SU-DHL-6 (cell line): Measurements from ENCODE around the gene P3H2.

ENCODE experiments used
- EZH2phosphoT487 ChIP-seq: fragments of 200-600 bp; sonication (generic), shearing (Covaris generic); conservative IDR thresholded peaks from 2 replicates; pipeline ENCODE4 v1.6.1; 2018; ENCODE audit warnings: mild to moderate bottlenecking, antibody characterized with exemption, low read length, moderate library complexity, mixed read lengths
- TF ChIP-seq, protein P1 (sequence below): fragments of 200-600 bp; sonication (generic); IDR thresholded peaks from one replicate; pipeline ENCODE4 v1.5.1; 2017; ENCODE audit warnings: antibody characterized with exemption, mild to moderate bottlenecking, low read length, moderate library complexity; ENCODE audit not compliant: insufficient read depth, poor library complexity, severe bottlenecking

GRCh38 chr3:190065204-190065603, 55.5 kb downstream of the P3H2 start:
- TF ChIP-seq, protein P1, sequence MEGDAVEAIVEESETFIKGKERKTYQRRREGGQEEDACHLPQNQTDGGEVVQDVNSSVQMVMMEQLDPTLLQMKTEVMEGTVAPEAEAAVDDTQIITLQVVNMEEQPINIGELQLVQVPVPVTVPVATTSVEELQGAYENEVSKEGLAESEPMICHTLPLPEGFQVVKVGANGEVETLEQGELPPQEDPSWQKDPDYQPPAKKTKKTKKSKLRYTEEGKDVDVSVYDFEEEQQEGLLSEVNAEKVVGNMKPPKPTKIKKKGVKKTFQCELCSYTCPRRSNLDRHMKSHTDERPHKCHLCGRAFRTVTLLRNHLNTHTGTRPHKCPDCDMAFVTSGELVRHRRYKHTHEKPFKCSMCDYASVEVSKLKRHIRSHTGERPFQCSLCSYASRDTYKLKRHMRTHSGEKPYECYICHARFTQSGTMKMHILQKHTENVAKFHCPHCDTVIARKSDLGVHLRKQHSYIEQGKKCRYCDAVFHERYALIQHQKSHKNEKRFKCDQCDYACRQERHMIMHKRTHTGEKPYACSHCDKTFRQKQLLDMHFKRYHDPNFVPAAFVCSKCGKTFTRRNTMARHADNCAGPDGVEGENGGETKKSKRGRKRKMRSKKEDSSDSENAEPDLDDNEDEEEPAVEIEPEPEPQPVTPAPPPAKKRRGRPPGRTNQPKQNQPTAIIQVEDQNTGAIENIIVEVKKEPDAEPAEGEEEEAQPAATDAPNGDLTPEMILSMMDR: no peak
- no peak for TF ChIP-seq EZH2phosphoT487
